ENCODE data around the gene RAPGEF1. TPM values are rescaled to one million over a fixed set of nuclear protein-coding genes. Genes with fewer than 3 reads are reported as not detected.
A peak's percentile ranks its signal among the peaks of the same experiment; 100 is the strongest.

The RAPGEF1 gene
- total RNA-seq, 1 experiment from 2014 or later, result 55.6 TPM

DNA sequence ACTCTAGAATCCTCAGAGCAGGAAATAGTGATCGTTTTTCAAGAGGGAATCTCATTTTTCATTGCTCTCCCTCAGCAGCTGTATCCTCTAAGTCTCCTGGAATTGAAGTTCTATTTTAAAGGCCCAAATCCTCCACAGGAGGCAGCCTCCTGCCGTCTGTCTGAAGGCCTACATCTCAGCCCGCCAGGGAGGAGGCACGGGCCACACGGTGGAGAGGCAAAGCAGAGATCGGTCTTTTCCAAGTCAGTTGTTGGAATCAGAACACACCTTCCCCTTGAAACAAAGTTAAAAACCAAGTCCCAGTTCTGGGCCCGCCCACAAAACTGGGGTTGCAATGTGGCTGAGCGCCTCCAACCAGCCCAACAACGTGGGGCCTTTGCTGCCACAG, 68.7 kb downstream of the RAPGEF1 start:
- Histone ChIP-seq H4K8ac (replicated peaks; ENCODE audit: insufficient read length, low read depth, low read length) (no peak overlapping the region), H2BK20ac (ENCODE audit: low read depth, low read length, poor library complexity, severe bottlenecking) (no peak overlapping the region), H2BK120ac (ENCODE audit: low read depth, low read length, poor library complexity, severe bottlenecking) (no peak overlapping the region), H4K91ac (ENCODE audit: insufficient read length, low read depth, low read length) (no peak overlapping the region), H3K9ac (ENCODE audit: extremely low read depth, insufficient read length, low read length) (no peak overlapping the region), H3K27ac (ENCODE audit: insufficient read length, low read depth, low read length) (no peak overlapping the region), H3K4me1 (ENCODE audit: insufficient read depth, low read length) (peaks cover 5% of the 10 kb centered on the region; the same call in 1 of the 2 replicates), H3K27me3 (ENCODE audit: insufficient read depth, low read length) (no peaks in the 10 kb centered on the region), H2AK5ac (ENCODE audit: insufficient read length, low read length) (no peak overlapping the region), H3K18ac (ENCODE audit: insufficient read length, low read depth, low read length) (no peak overlapping the region), H2BK5ac (ENCODE audit: insufficient read length, low read length) (no peak overlapping the region), H3K23me2 (ENCODE audit: insufficient read length, low read depth, low read length, poor library complexity, severe bottlenecking) (no peaks in the 10 kb centered on the region), H3K79me1 (ENCODE audit: insufficient read depth, low read depth, low read length, poor library complexity, severe bottlenecking) (no peaks in the 10 kb centered on the region), H3K56ac (ENCODE audit: insufficient read length, low read depth, low read length) (no peak overlapping the region), H3K14ac (ENCODE audit: insufficient read depth, low read length) (no peak overlapping the region), H3T11ph (ENCODE audit: low read length) (no peak overlapping the region), H2AFZ (ENCODE audit: low read length) (no peak overlapping the region), H3K79me2 (ENCODE audit: insufficient read depth, low read length) (peaks cover 5% of the 10 kb centered on the region; the same call in 1 of the 2 replicates), H2BK12ac (ENCODE audit: insufficient read length, low read depth, low read length) (no peak overlapping the region), H2BK15ac (ENCODE audit: low read depth, low read length) (no peak overlapping the region), H4K20me1 (ENCODE audit: control insufficient read depth, insufficient read depth, insufficient read length) (no peaks in the 10 kb centered on the region), H3K4ac (ENCODE audit: low read depth, low read length) (no peak overlapping the region), H3K23ac (ENCODE audit: insufficient read length, low read depth, low read length) (no peak overlapping the region), H3K9me3 (ENCODE audit: control insufficient read depth, low read depth, low read length) (no peaks in the 10 kb centered on the region), H3K4me2 (ENCODE audit: insufficient read depth, insufficient read length, low read length) (no peak overlapping the region), H4K5ac (ENCODE audit: insufficient read length, low read depth, low read length) (no peak overlapping the region)
- no peak for DNase-seq
- TF ChIP-seq, protein P1, sequence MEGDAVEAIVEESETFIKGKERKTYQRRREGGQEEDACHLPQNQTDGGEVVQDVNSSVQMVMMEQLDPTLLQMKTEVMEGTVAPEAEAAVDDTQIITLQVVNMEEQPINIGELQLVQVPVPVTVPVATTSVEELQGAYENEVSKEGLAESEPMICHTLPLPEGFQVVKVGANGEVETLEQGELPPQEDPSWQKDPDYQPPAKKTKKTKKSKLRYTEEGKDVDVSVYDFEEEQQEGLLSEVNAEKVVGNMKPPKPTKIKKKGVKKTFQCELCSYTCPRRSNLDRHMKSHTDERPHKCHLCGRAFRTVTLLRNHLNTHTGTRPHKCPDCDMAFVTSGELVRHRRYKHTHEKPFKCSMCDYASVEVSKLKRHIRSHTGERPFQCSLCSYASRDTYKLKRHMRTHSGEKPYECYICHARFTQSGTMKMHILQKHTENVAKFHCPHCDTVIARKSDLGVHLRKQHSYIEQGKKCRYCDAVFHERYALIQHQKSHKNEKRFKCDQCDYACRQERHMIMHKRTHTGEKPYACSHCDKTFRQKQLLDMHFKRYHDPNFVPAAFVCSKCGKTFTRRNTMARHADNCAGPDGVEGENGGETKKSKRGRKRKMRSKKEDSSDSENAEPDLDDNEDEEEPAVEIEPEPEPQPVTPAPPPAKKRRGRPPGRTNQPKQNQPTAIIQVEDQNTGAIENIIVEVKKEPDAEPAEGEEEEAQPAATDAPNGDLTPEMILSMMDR (conservative IDR thresholded peaks at IDR 0.05), result peak; percentile 26; the same call in 1 of the 3 replicates
- Mint-ChIP-seq H3K9me3 (no peaks in the 10 kb centered on the region), H3K27ac (peak overlapping the region in 2 of 3 experiments; percentile 4 to 85; a peak in 3 of 7 replicates), H3K4me3 (no peak overlapping the region), H3K27me3 (ENCODE audit: low read depth) (no peaks in the 10 kb centered on the region), H3K36me3 (ENCODE audit: insufficient read depth in 1 of 3, low read depth in 3 of 3) (peaks cover 0 to 3% (median 0%) of the 10 kb centered on the region in 3 experiments; a peak in 1 of 7 replicates), H3K4me1 (peaks cover 66 to 69% of the 10 kb centered on the region in 2 experiments)
- WGBS (ENCODE audit: extremely low coverage, insufficient read length, low lambda C conversion rate), result no CpG with 5 or more reads among the region's 9 CpGs

Data from H9 (cell line).